HG03045 (cell line): ENCODE measurements around the gene SPAG7.
"Not testable (repeated sequence)": the region's sequence is repeated elsewhere in the genome, so short reads cannot be mapped to it uniquely, and the experiment has no call there.

Experiments used
- ATAC-seq: cut with Tn5 transposase; IDR thresholded peaks from one replicate; pipeline ENCODE4 v1.9.1; 2021; ENCODE audit warnings: mild to moderate bottlenecking, moderate library complexity; ENCODE audit not compliant: unreplicated experiment

SPAG7 gene

DNA sequence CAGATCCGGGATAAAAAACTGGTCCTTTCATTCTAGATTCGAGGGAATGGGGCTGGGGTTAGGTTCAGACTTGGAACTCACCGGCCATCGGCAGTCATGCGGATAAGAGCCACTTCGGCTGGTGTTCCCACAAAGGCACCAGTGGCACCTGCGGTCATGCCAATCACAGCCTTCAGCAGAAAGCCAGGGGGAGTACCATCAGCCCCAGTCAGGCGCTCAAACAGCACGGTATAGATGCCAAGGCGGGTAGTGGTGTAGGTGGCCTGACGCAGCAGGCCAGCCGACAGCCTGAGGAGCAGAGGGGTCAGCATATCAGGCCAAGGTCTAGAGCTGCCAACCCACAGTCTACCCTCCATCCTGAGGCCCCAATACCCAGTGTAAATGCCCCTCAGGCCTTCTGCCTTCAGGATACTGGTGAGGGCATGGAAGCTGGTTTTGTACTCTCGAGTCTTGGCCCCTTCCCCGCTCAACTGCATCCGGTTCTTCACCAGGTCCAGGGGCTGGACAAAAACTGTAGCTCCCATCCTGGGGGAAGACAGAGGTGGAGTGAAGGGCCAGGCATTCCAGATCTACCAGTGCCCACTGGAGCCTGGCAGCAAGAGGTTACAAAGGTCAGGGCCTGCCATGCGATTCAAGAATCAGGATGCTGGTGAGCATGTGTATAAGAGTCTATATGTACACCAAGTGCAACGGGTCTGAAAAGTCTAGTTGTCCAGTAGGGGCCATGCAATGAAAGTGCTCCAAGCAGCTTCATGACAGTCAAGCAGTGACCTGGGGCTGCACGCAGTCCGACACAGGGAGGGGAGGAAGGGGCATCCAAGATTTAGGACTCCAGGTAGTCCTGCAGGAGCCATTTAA lies 28.7 kb downstream of the SPAG7 start:
- ATAC-seq: no peak

DNA sequence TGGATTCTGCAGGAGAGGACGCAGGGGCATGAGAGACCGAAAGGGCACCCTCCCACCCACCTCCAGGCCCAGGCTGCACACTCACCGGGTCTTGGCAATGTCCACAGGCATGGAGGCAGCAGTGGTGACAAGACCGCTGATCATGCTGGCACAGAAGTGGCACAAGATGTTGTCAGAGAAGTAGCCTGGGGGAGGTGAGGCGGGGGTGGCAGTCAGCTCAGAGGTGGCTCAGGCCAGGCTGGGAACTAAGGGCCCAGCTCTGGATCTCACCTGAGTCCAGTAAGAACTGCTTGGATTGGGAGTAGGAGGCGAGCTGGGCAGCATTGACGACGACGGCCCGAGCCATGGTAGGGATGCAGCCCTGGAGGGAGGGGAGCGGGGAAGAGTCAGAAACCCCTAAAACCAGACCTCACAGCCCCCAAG lies 29.5 kb downstream of the SPAG7 start:
- ATAC-seq: no peak

DNA sequence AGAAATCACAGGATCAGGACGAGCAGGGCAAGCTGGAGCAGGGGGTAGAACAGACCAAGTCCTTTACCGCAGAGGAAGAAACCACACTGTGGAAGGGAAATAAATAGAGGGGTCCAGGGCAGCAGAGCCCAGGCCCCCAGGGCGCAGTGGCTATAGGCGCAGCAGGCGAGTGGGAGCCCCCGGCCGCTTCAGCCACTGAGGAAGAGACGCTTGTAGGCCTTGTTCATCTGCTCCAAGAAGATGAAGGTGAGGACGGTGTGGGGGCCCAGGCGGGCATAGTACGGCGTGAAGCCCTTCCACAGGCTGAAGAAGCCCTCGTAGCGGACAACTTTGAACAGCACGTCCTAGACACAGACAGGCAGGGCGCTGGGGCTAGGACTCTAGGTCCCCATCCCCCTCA lies 30.1 kb downstream of the SPAG7 start:
- no peak for ATAC-seq

DNA sequence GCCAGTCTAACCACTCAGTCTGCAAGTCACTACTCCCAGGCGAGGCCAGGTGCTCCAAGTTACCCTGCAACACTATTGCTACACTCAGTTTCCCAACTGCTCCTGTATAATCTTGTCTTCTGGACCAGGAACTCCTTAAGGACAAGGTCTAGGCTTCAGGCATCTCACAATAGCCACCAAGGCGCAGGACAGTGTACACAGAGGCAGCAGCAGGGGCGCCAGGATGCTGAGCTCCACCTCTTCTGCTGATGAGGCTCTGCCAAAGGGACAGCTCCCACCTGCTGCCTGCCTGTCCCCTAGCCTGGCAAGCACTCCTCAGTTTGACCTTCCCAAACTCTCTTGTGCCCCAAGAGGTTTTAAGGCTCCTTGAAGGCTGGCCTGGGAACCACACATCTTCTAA lies 31.2 kb downstream of the SPAG7 start:
- no peak for ATAC-seq

DNA sequence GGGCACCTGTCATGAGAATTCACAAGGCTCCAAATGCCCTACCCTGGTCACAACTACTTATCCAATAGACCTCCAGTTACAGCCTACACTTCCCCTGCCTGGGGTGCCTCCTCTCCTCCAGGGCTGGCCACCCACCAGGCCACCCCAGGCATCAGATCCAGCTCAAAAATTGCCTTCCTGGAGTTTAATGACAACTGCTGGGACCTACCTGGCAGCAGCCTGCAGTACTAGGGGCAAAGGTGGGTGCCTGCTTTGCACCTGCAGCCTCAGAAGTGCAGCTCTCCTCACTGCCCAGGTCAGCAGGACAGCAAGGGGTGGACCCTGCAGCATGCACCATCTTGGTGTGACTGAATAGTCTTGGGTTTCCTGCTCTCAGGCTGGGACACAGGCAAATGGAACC lies 32.0 kb downstream of the SPAG7 start:
- no peak for ATAC-seq

DNA sequence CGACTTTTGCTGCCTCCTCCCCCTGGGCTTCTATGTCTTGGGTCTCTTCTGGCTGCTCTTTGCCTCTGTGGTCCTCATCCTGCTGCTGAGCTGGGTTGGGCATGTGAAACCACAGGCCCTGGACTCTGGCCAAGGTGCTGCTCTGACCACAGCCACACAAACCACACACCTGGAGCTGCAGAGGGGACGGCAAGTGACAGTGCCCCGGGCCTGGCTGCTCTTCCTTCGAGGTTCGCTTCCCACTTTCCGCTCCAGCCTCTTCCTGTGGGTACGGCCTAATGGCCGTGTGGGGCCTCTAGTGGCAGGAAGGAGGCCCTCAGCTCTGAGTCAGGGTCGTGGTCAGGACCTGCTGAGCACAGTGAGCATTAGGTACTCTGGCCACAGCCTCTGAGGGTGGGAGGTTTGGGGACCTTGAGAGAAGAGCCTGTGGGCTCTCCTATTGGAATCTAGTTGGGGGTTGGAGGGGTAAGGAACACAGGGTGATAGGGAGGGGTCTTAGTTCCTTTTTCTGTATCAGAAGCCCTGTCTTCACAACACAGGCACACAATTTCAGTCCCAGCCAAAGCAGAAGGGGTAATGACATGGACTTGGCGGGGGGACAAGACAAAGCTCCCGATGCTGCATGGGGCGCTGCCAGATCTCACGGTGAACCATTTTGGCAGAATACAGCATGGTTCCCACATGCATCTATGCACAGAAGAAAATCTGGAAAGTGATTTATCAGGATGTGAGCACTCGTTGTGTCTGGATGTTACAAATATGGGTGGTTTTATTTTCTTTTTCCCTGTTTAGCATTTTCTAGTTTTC lies 33.2 kb downstream of the SPAG7 start:
- no peak for ATAC-seq

DNA sequence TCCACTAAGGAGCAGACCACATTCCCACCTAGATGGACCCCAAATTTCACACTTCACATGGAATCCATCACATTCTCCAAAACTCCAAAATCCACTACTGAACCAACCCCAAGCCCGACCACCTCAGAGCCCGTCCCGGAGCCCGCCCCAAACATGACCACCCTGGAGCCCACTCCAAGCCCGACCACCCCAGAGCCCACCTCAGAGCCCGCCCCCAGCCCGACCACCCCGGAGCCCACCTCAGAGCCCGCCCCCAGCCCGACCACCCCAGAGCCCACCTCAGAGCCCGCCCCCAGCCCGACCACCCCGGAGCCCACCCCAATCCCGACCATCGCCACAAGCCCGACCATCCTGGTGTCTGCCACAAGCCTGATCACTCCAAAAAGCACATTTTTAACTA lies 34.0 kb downstream of the SPAG7 start:
- no peak for ATAC-seq

DNA sequence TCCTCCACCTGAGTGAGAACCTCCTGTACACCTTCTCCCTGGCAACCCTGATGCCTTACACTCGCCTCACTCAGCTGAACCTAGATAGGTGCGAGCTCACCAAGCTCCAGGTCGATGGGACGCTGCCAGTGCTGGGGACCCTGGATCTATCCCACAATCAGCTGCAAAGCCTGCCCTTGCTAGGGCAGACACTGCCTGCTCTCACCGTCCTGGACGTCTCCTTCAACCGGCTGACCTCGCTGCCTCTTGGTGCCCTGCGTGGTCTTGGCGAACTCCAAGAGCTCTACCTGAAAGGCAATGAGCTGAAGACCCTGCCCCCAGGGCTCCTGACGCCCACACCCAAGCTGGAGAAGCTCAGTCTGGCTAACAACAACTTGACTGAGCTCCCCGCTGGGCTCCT lies 34.9 kb downstream of the SPAG7 start:
- ATAC-seq: no peak

DNA sequence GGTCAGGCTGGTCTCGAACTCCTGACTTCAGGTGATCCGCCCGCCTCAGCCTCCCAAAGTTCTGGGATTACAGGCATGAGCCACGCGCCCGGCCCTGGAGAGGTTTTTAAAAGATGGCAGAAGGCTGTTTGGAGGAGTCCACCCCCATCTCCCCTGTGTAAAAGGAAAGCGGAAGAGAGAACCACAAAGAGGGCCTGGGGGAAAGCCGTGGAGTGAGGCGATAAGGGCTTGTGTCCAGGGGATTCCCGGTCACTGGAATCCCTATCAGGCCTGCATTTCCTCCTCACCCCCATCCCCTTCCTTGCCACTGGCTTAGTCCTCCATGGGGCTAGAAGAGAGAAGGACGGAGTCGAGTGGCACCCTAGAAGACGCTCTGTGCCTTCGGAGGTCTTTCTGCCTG lies 35.7 kb downstream of the SPAG7 start, which contains the start of gene GP1BA:
TSS of gene GP1BA (plus strand) at position 315 of the 400 bp plus-strand sequence. CDS start 328 bp downstream, outside the sequence.
- no peak for ATAC-seq

DNA sequence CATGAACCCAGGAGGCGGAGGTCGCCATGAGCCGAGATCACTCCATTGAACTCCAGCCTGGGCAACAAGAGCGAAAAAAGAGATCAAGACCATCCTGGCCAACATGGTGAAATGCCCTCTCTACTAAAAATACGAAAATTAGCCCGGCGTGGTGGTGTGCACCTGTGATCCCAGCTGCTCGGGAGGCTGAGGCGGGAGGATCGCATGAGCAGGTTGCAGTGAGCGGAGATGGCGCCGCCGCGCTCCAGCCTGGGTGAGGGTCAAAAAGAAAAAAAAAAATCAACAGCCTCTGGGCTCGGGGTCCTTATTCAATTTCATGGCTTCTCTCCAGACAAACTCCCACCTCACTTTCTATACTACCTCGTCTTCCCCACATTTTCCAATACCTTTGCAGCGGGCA lies 38.7 kb downstream of the SPAG7 start:
- no peak for ATAC-seq

DNA sequence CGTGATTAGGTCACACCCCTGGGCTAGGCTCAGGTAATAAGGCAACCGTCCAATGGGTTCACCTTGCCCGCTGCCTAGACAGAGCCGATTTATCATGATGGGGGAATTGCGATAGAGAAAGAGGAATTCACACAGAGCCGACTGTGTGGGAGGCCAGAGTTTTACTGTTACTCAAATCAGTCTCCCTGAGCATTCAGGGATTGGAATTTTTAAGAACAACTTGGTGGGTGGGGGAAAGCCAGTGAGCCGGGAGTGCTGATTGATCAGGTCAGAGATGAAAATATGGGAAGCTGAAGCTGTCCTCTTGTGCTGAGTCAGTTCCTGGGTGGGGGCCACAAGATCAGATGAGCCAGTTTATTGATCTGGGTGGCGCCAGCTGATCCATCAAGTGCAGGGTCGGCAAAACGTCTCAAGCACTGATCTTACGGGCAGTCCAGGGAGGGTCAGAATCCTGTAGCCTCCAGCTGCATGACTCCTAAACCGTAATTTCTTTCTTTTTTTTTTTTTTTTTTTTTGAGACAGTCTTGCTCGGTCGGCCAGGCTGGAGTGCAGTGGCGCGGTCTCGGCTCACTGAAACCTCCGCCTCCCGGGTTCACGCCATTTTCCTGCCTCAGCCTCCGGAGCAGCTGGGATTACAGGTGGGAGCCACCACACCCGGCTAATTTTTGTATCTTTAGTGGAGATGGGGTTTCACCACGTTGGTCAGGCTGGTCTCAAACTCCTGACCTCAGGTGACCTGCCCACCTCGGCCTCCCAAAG lies 40.9 kb downstream of the SPAG7 start:
- ATAC-seq: not testable (repeated sequence)

DNA sequence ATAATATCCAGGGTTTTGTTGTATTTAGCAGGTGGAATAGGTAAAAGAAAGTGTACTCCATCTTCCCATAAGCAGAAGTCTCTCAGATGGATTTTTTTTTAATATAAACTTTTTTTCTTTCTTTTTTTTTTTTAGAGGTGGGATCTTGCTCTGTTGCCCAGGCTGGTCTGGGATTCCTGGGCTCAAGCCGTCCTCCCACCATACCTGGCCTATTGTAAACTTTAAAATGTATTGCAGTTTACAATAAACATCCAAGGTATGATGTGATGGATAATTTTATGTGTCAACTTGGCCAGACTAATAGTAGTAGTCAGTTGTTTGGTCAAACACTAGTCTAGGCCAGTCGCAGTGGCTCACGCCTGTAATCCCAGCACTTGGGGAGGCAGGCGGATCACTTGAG lies 46.3 kb downstream of the SPAG7 start:
- no peak for ATAC-seq

DNA sequence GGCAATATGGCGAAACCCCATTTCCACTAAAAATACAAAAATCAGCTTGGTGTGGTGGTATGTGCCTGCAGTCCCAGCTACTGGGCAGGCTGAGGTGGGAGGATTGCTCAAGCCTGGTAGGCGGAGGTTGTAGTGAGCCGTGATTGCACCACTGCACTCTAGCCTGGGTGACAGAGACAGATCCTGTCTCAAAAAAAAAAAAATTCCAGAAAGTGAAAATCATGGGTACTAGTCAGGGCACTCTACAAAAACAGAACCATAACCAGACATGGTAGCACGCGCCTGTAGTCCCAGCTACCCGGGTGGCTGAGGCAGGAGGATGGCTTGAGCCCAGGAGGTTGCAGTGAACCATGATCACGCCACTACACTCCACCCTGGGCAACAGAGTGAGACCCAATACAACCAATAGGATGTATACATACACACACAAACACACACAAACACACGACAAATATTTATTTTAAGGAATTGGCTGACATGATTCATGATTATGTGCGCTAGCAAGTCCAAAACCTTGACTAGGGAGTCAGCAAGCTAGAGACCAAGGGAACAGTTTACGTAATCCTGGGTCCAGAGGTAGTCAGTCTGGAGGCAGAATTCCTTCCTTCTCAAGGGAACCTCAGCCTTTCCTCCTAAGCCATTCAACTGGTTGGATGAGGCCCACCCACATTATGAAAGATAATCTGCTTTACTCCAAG lies 47.1 kb downstream of the SPAG7 start:
- ATAC-seq: no peak

DNA sequence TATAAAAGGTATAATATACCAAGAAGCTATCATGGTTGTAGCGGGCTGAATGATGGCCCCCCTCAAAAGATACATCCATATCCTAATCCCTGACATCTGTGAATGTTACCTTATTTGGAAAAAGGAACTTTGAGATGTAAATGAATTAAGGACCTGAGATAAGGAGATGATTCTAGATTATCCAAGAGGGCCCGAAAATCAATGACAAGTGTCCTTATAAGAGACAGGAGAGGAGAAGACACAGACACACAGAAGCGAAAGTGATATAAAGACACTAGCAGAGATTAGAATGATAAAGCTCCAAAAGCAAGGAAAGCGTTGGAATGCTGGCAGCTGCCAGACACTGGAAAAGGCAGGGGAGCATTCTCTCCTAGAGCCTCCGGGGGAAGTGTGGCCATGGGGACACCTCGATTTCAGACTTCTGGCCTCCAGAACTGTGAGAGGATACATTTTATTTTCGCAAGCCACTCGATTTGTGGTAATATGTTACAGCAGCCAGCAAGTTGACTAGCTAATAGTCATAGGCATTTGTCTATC lies 48.0 kb downstream of the SPAG7 start:
- ATAC-seq: no peak

DNA sequence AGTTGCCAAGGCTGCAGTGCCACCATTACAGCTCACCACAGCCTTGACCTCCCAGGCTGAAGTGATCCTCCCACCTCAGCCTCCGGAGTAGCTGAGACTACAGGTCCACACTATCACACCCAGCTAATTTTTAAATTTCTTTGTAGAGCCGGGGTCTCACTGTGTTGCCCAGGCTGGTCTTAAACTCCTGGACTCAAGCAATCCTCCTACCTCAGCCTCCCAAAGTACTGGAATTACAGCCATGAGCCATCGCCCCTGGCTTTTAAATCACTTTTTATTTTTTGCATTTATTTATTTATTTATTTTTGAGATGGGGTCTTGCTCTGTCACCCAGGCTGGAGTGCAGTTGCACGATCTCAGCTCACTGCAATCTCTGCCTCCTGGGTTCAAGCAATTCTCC lies 53.1 kb downstream of the SPAG7 start:
- ATAC-seq: not testable (repeated sequence)

DNA sequence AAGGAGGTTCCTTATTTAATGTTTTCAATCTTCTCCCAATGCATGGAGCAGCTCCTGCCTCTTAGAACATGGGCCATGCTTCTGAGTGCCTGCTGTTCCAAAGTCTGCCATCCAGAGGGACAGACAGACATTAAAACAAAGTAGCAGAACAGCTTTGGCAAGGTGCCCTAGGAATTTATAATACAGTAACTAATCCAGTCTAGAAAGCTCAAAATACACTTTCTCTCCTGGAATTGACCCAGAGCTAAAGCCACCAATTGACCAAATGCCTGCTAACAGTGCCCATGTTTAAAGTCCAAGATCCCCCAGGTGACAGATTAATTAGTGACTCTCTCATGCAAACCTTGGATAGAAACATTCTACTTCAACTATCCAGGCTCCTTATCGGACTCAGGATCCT lies 53.6 kb downstream of the SPAG7 start:
- no peak for ATAC-seq
